A549 (cell line): ENCODE data around the gene DGKA. TPM values are rescaled to one million over a fixed set of nuclear protein-coding genes. Genes with fewer than 3 reads are reported as not detected.

Source experiments
- ATAC-seq, 2 experiments: fragments of 200-7000 bp in 1 of 2; fragments of >200 bp in 1 of 2; cut with Nextera tagmentation in 1 of 2; cut with Tn5 transposase in 1 of 2; 3 replicates each; pipeline versions ENCODE4 v1.8.0 to v1.9.1; 2018 to 2020; ENCODE audit warnings: mild to moderate bottlenecking in 1 of 2, moderate library complexity in 1 of 2
- CTCF ChIA-PET: fragments of 300-600 bp; sonication (Branson Sonifier 250); formaldehyde crosslinking; extraction: SDS; loops from one replicate; lab custom pipeline; 2021; ENCODE audit warnings: antibody characterized with exemption, inconsistent platforms; lab: Yijun Ruan, JAX
- POLR2A ChIA-PET: fragments of 350-600 bp; formaldehyde crosslinking; extraction: SDS; loops from one replicate; lab custom pipeline; 2021; ENCODE audit warnings: antibody characterized with exemption, inconsistent platforms; lab: Yijun Ruan, JAX
- DNase-seq, 2 experiments: peaks; one replicate each; pipeline versions ENCODE4 v3.0.0 to v3.0.0-alpha.2; 2011 to 2016; ENCODE audit warnings: low read depth in 1 of 2, low spot score in 1 of 2
- FAIRE-seq: peaks from 2 replicates; lab custom pipeline; 2011; peaks lifted over from hg19 to GRCh38; lab: Jason Lieb, UNC
- H3K27ac ChIP-seq, 2 experiments: fragments of >200 bp; sonication (Bioruptor Twin); formaldehyde crosslinking; 3 replicates each; pipeline ENCODE4 v1.5.1; 2016 to 2017
- H3K4me1 ChIP-seq: fragments of >200 bp; sonication (Bioruptor Twin); formaldehyde crosslinking; 3 replicates; pipeline ENCODE4 v1.6.1; 2016
- H3K4me2 ChIP-seq: fragments of >200 bp; sonication (Bioruptor Twin); formaldehyde crosslinking; 3 replicates; pipeline ENCODE4 v1.6.1; 2016
- H3K4me3 ChIP-seq: fragments of >200 bp; sonication (Bioruptor Twin); formaldehyde crosslinking; 3 replicates; pipeline ENCODE4 v1.5.1; 2016
- H3K9me3 ChIP-seq: fragments of >200 bp; sonication (Bioruptor Twin); formaldehyde crosslinking; 3 replicates; pipeline ENCODE4 v1.6.1; 2016
- ATOH8 ChIP-seq: fragments of 250-450 bp; sonication (Bioruptor Pico); IDR thresholded peaks from 2 replicates; pipeline ENCODE4 v1.5.0; 2020; ENCODE audit warnings: low read depth, mild to moderate bottlenecking, moderate library complexity
- BCL3 ChIP-seq: fragments of >200 bp; sonication (Bioruptor Twin); formaldehyde crosslinking; IDR thresholded peaks from 3 replicates; pipeline ENCODE4 v1.6.1; 2016
- CEBPB ChIP-seq, 2 experiments: fragments of >200 bp in 1 of 2; sonication (Bioruptor Twin) in 1 of 2; formaldehyde crosslinking in 1 of 2; IDR thresholded peaks; 2 replicates each; pipeline ENCODE4 v1.6.1; 2012 to 2016
- CHD2 ChIP-seq: fragments of 150-350 bp; IDR thresholded peaks from 2 replicates; pipeline ENCODE4 v1.6.1; 2014; ENCODE audit warnings: low read length; ENCODE audit not compliant: partially characterized antibody
- CHD4 ChIP-seq: fragments of 200-600 bp; sonication (generic); IDR thresholded peaks from 2 replicates; pipeline ENCODE4 v1.6.1; 2016; ENCODE audit warnings: antibody characterized with exemption, mild to moderate bottlenecking, borderline replicate concordance
- ESRRA ChIP-seq: fragments of 150-350 bp; IDR thresholded peaks from 2 replicates; pipeline ENCODE4 v1.6.1; 2014; ENCODE audit warnings: mild to moderate bottlenecking, low read length, borderline replicate concordance
- FOSB ChIP-seq: fragments of 250-450 bp; sonication (Bioruptor Pico); IDR thresholded peaks from 2 replicates; pipeline ENCODE4 v1.5.0; 2020; ENCODE audit warnings: mild to moderate bottlenecking, moderate library complexity
- HDAC2 ChIP-seq: fragments of 200-600 bp; sonication (generic); IDR thresholded peaks from 2 replicates; pipeline ENCODE4 v1.6.1; 2016
- HEYL ChIP-seq: fragments of 250-450 bp; sonication (Bioruptor Pico); IDR thresholded peaks from 2 replicates; pipeline ENCODE4 v1.8.0; 2021; ENCODE audit warnings: mild to moderate bottlenecking, moderate library complexity
- HMGXB4 ChIP-seq: fragments of 250-450 bp; sonication (Bioruptor Pico); IDR thresholded peaks from 2 replicates; pipeline ENCODE4 v1.5.0; 2021; ENCODE audit warnings: mild to moderate bottlenecking, moderate library complexity, borderline replicate concordance
- MAX ChIP-seq: IDR thresholded peaks from 2 replicates; pipeline ENCODE4 v1.6.1; 2012
- NFE2L2 ChIP-seq: fragments of 150-350 bp; conservative IDR thresholded peaks from 2 replicates; pipeline ENCODE4 v1.6.1; 2014; ENCODE audit warnings: low read length
- NPAS2 ChIP-seq: fragments of 250-450 bp; sonication (Bioruptor Pico); IDR thresholded peaks from 2 replicates; pipeline ENCODE4 v1.8.0; 2022; ENCODE audit warnings: mild to moderate bottlenecking, moderate library complexity, borderline replicate concordance
- NR3C1 ChIP-seq: fragments of >200 bp; sonication (Bioruptor Twin); formaldehyde crosslinking; IDR thresholded peaks from 3 replicates; pipeline ENCODE4 v1.6.1; 2017
- PHF8 ChIP-seq: fragments of 200-600 bp; sonication (generic); IDR thresholded peaks from 2 replicates; pipeline ENCODE4 v1.6.1; 2016; ENCODE audit warnings: low read depth, mild to moderate bottlenecking, antibody characterized with exemption, moderate library complexity, borderline replicate concordance
- POLR2A ChIP-seq: IDR thresholded peaks from 2 replicates; pipeline ENCODE4 v1.6.1; 2012; ENCODE audit warnings: mild to moderate bottlenecking, low read length
- REST ChIP-seq: fragments of 200-600 bp; sonication (generic); IDR thresholded peaks from 2 replicates; pipeline ENCODE4 v1.6.1; 2016; ENCODE audit warnings: antibody characterized with exemption, mild to moderate bottlenecking, moderate library complexity
- RFX5 ChIP-seq: fragments of 450-650 bp; IDR thresholded peaks from 2 replicates; pipeline ENCODE4 v1.7.1; 2014; ENCODE audit warnings: antibody characterized with exemption, mild to moderate bottlenecking, moderate library complexity
- TP53 ChIP-seq: fragments of 250-450 bp; sonication (Bioruptor Pico); IDR thresholded peaks from 2 replicates; pipeline ENCODE4 v1.5.0; 2021; ENCODE audit warnings: mild to moderate bottlenecking, moderate library complexity
- USF2 ChIP-seq: fragments of 450-650 bp; IDR thresholded peaks from 2 replicates; pipeline ENCODE4 v1.6.1; 2014; ENCODE audit warnings: antibody characterized with exemption
- ZFP36 ChIP-seq: fragments of 450-650 bp; IDR thresholded peaks from 2 replicates; pipeline ENCODE4 v1.6.1; 2014; ENCODE audit warnings: borderline replicate concordance; ENCODE audit not compliant: partially characterized antibody
- ZNF302 ChIP-seq: fragments of 250-450 bp; sonication (Bioruptor Pico); IDR thresholded peaks from 2 replicates; pipeline ENCODE4 v1.9.0; 2021; ENCODE audit warnings: inconsistent platforms, mild to moderate bottlenecking, moderate library complexity
- WGBS: methylation state at CpG from one replicate; pipeline ENCODE4 v1.1.6; 2017; ENCODE audit errors: missing lambda C conversion rate; 5-methylcytosine and 5-hydroxymethylcytosine counted together
- polyA plus RNA-seq, 4 experiments: library from polyadenylated mRNA; depleted of rRNA in 3 of 4; stranded (reverse); fragments of >200 nt; fragmentation: RNase III in 1 of 4; extraction: RNeasy Plus Mini Kit Qiagen cat#74134 plus additional on column Dnase treatment in 1 of 4; gene quantifications; 2 replicates in 3 of 4; 3 replicates in 1 of 4; pipeline ENCODE4 v1.2.3, GENCODE V29; 2011 to 2017

Gene DGKA
- polyA plus RNA-seq, 2 of the 4 experiments (the other 2 are of a cell fraction): 21.0 to 24.7 TPM

GRCh38 chr12:55931317-55931779, 386 bp downstream of the DGKA start:
- ChIA-PET CTCF (interaction anchor here (0.6 to 2.7 kb wide), 19 partner anchors 8 to 1825 kb away, joined by 3 to 48 read pairs (median 3); partner anchors contain the start of genes IKZF4 and SUOX), POLR2A (interaction anchor here (0.7 to 1.7 kb wide), 3 partner anchors 42 to 114 kb away, joined by 4 to 5 read pairs (median 4); partner anchors contain the start of genes DNAJC14, ORMDL2, RAB5B and SARNP)
- no peak for ATAC-seq
- Histone ChIP-seq H3K4me2 (peak overlapping the region; percentile 79), H3K4me1 (peaks cover 40% of the 10 kb centered on the region), H3K27ac (peak overlapping the region; percentile 74 to 88), H3K9me3 (no peaks in the 10 kb centered on the region), H3K4me3 (peak overlapping the region; percentile 54)
- DNase-seq: peak in 1 of 2 experiments; percentile 38
- FAIRE-seq: no peak
- WGBS: 23% methylated on average over 10 of the region's 10 CpGs
- TF ChIP-seq HEYL (CRISPR knock-in tag) (no peak), MAX (peak; percentile 15; the same call in 1 of the 2 replicates), CHD4 (no peak), HMGXB4 (CRISPR knock-in tag) (no peak), TP53 (CRISPR knock-in tag) (no peak)

GRCh38 chr12:55931780-55932550, 1.0 kb downstream of the DGKA start:
- TF ChIP-seq USF2 (no peak), NFE2L2 (no peak), TP53 (CRISPR knock-in tag) (no peak), CHD2 (no peak), POLR2A (no peak), ATOH8 (CRISPR knock-in tag) (no peak), FOSB (CRISPR knock-in tag) (no peak), REST (no peak), PHF8 (no peak), CEBPB (IDR thresholded peaks at IDR 0.05) (no peak), BCL3 (no peak), ZFP36 (no peak), RFX5 (no peak), NR3C1 (no peak), HDAC2 (no peak), NPAS2 (CRISPR knock-in tag) (no peak), ESRRA (no peak), ZNF302 (CRISPR knock-in tag) (no peak)
- Histone ChIP-seq H3K4me3 (peak overlapping the region; percentile 54), H3K4me1 (peaks cover 40% of the 10 kb centered on the region), H3K27ac (peak overlapping the region; percentile 74 to 88), H3K9me3 (no peaks in the 10 kb centered on the region), H3K4me2 (peak overlapping the region; percentile 79)
- FAIRE-seq (no peak), DNase-seq (peak in 1 of 2 experiments; percentile 44), ATAC-seq (peak; percentile 42 to 57; a peak in 5 of 6 replicates)
- CTCF ChIA-PET: interaction anchor here (0.6 to 2.7 kb wide), 15 partner anchors 8 to 446 kb away, joined by 3 to 48 read pairs (median 4); partner anchors contain the start of gene SUOX
- WGBS: 6% methylated on average over 26 of the region's 60 CpGs
- POLR2A ChIA-PET: interaction anchor here (0.7 to 1.7 kb wide), 3 partner anchors 42 to 114 kb away, joined by 4 to 5 read pairs (median 4); partner anchors contain the start of genes DNAJC14, ORMDL2, RAB5B and SARNP
